NCI-H2227 treated with DMSO at 0.1 percent for 48 hours (cell line): ENCODE data around the gene KANSL1.
"Not testable (repeated sequence)": the region's sequence is repeated elsewhere in the genome, so short reads cannot be mapped to it uniquely, and the experiment has no call there.

ENCODE experiments used
- DNase-seq: peaks from one replicate; lab custom pipeline; 2025; lab: John Stamatoyannopoulos, UW

KANSL1 gene

DNA sequence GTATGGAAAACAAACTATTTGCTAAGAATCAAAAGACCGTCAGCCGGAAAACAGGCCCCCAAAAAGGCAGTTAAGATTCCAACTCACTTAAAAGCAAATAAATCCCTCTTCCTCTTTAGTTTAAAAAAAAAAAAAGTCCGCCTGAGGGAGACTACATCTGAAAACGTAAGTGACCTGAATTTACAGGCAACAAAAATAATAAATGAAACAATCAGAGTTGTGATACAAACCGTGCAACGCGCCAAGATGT, 1.1 kb downstream of the KANSL1 start:
- DNase-seq = no peak

DNA sequence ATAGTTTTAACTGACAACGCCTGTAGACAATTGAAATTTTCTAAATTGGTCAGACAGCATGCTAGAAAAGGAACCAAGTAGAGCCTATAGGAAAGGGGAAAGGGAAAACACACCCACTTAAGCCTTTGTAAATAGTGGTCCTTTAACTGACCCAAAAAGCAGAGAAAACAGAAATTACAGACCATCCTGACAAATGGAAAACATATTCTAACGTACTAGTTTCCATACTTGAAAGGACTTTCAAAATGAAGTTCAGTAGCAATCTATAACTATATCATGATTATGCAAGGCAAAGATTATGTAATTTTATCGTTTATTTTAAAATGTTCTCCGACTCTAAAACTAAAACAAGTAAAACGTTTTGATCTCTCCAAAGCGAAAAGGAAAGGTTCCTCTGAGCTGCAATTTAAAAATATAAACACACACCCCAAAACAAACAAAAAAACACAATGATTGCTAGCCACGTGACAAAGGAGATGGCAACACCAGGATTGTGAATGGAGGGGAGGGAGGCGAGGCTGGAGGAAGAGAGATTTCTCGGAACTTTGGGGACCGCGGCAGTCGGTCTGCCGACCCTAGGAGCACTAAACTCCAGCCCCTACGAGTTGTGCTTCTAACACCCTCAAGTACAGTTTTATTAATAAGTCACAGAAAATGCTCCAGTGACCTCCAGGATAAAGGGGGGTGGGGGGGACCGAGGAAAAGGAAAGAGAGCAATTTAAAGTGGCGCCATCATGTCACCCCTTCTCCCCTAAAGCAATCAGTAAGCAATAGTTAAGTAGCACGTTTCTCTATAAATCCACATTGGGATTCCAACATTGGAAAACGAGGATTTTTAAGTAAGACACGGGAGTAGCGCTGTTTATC, 1.7 kb downstream of the KANSL1 start:
- DNase-seq = peak; percentile 18

DNA sequence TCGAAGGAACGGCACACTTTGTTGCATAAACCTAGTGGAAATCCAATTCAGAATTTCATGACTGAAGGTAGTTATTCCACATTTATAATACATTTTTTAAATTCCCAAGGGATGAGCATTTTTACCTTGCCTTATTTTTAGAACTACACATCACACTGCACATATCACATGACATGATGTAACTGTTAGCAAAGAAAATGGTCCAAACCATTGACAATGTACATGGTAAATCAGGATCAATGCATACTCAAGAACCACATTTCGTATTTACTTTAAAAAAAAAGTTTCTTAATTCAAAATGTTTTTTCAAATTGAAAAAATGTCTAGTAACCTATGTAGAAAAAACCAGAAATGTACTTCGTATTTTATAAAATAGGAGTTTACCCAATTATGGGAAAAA, 2.5 kb downstream of the KANSL1 start:
- DNase-seq = no peak

DNA sequence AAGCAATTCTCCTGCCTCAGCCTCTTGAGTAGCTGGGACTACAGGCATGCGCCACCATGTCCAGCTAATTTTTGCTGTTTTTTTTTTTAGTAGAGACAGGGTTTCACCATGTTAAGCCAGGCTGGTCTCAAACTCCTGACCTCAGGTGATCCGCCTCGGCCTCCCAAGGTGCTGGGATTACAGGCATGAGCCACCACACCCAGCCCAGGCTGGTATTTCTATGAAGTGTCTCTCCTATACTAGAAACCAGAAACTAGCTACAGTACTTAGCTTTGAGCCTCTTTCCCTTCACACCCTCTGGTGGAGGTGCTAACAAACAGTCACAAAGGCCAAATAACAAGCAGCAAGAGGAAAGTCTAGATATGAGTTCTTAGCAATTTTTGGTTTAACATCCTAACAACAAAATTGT, 6.4 kb downstream of the KANSL1 start:
- not testable (repeated sequence) for DNase-seq

DNA sequence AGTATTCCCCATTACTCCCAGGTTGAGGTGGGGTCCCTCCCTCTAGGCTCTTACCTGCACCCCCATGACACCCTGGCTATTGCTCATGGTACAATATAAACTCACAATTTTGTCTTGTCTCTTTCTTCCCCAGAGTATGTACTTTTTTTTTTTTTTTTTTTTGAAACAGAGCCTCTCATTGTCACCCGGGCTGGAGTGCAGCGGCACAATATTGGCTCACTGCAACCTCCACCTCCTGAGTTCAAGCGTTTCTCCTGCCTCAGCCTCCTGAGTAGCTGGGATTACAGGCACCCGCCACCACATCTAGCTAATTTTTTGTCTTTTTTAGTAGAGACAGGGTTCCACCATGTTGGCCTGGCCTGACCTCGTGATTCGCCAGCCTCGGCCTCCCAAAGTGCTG, 8.5 kb downstream of the KANSL1 start:
- DNase-seq = no peak

DNA sequence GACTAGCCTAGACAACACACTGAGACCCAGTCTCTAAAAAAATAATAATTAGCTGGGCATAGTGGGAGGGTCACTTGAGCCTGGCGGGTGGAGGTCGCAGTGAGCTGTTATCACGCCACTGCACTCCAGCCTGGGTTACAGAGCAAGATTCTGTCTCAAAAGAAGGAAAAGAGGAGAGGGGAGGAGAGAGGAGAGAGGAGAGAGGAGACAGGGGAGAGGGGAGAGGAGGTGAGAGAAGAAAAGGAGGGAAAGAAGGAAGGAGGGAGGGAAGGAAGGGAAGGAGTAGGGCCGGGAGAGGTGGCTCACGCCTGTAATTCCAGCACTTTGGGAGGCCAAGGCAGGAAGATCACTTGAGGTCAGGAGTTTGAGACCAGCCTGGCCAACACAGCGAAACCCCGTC, 9.8 kb downstream of the KANSL1 start:
- not testable (repeated sequence) for DNase-seq

DNA sequence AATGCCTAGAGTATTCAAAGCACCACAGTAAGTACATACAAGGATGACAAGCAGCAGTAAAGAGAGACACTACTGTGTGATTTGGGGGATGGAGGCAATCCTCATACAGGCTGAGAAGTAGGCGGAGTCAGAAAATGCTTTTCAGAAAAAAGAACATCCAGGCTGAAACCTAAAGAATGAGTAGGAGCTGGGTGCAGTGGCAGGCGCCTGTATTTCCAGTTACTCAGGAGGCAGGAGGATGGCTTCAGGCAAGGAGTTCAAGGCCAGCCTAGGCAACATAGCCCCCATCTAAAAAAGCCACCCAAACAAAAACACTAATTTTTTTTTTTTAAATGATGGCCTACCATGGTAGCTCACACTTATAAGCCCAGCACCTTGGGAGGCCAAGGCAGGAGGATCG, 10.3 kb downstream of the KANSL1 start:
- no peak for DNase-seq

DNA sequence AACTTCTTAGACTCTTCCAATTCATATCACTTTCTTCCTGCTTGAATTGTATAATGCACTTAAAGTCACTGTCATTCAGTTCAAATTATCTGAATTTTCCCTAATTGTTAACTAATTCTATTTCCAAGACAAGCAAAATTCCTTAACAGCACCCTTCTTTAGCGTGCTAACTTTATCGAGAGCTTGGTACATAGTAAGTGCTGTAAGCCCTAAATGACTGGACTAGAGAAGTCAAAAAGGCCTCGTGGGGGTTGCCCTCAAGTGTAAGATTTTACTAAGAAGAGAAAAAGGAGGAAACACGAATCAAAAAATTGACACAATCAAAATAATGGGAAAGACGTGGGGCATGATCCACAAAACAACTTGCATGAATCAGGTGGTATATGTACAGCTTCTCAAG, 11.3 kb downstream of the KANSL1 start:
- no peak for DNase-seq

DNA sequence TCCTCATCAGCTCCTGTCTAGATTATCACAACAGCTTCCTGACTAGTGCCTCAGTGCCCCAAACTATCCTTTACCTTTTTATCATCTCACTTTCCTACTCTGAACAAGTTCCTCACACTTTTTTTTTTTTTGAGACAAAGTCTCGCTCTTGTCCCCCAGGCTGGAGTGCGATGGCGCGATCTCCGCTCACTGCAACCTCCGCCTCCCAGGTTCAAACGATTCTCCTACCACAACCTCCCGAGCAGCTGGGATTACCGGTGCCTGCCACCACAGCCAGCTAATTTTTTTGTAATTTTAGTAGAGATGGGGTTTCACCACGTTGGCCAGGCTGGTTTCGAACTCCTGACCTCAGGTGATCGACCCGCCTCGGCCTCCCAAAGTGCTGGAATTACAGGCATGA, 11.9 kb downstream of the KANSL1 start:
- not testable (repeated sequence) for DNase-seq

DNA sequence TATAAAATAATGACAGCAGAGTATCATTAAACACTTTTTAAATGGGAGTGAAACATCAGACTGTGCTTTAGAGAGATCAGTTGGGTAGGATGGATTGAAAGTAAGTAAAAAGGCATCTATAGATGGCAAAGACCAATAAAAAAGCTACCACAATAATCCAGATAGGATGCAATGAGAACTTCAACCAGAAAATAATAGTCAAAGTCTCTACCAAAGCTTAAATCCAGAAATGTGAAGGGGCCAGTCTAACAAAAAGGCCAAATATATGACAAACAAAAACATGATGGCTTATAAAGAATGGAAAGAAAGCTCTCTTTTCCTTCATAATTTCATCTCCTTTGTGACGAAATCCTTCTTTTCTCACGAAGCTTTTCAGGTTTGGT, 12.3 kb downstream of the KANSL1 start:
- DNase-seq = no peak

DNA sequence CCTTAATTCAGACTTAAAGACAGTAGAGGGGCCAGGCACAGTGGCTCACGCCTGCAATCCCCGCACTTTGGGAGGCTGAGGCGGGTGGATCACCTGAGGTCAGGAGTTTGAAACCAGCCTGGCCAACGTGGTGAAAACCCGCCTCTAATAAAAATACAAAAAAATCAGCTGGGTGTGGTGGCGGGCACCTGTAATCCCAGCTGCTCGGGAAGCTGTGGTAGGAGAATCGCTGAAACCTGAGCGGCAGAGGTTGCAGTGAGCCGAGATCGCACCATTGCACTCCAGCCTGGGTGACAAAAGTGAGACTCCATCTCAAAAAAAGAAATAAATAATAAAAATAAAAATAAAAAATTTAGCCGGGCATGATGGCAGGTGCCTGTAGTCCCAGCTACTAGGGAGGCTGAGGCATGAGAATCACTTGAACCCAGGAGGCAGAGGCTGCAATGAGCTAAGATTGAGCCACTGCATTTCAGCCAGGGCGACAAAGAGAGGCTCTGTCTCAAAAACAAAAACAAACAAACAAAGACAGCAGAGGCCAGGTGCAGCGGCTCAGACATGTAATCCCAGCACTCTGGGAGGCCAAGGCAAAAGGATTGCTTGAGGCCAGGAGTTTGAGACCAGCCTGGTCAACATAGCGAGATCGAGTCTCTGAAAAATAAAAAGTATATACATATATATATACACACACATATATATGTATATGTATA, 12.9 kb downstream of the KANSL1 start:
- not testable (repeated sequence) for DNase-seq

DNA sequence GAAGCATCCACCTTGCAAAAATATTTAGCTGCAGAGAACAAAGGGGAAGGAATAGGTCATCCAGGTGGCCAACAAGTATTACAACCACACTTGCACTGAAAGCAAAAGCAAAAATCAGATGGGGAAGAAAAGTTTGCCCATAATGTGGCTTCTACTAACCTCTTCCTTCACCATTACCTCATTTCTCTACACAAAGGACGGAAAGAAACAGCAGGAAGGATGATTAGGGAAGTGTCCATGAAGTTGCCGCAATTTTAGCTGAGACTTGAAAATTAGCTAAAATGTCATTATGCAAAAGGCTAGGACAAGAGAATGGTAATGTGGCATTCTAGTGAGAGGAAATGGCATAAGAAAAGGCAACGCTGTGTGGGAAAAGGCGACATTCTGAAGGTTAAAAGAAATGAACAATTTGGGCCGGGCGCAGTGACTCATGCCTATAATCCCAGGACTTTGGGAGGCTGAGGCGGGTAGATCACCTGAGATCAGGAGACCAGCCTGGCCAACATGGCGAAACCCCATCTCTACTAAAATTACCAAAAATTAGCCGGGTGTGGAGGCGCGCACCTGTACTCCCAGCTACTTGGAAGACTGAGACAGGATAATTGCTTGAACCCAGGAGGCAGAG, 13.7 kb downstream of the KANSL1 start:
- DNase-seq = no peak

DNA sequence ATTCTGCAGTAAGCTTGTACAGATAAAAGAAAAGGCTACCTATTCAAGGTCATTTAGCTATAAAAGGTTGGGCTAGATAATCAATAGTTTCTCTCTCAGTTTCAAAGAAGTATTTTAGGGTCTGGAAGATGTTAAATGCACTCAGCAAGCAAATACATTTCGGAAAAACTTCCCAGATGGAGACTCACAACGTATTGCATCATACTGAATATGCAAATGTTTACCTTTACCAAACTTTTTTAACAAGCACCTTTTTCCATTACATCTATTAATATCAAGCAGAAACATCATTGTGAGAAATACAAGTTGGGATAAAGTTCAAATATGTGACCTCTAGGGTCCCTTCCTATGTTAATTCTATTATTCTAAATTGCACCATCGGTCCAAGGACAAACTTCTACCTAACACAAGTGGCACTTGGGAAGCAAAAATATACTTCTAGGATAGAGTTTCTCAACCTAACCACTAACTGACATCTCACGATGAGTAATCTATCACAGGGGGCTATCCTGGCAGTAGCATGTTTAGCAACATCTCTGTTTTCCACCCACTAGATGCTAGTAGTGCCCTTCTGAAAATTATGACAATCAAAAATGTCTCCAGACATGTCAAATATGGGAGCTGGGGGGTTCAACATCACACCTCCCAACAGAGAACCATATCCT, 14.5 kb downstream of the KANSL1 start:
- DNase-seq = no peak

DNA sequence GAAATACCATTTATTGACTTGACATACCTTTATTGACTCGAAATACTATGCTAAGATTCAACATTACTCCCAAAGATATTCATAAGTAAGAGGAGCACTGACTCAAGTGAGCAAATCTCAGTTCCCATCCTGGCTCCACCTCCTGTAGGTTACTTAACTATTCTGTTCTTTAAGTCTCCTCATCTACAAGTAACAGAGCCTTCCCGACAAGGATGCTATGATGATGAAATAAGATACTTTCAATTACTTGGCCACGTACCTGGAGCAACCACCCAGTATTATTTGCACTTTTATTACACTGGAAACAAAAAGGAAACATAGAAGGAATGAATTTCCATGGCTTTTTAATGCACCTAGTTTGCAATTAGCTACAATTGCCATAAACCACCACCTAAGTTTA, 16.3 kb downstream of the KANSL1 start:
- no peak for DNase-seq

DNA sequence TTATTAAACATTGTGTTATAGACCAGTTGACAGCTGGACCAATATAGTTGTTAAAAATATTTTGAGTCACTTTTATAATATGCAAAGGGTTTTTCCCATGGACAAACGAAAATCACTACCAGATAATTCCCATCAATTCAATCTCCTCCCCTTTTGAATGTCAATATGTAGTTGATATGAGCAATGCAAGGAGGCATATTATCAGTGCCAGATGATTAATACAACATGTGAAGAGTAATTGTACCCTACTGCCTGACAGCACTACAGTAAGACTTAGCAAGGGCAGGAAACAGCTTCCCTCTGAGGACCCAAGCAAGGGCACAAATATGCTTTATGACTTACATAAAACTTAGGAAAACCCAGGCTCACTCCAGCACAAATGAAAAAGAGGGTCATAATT, 17.3 kb downstream of the KANSL1 start:
- DNase-seq = no peak

DNA sequence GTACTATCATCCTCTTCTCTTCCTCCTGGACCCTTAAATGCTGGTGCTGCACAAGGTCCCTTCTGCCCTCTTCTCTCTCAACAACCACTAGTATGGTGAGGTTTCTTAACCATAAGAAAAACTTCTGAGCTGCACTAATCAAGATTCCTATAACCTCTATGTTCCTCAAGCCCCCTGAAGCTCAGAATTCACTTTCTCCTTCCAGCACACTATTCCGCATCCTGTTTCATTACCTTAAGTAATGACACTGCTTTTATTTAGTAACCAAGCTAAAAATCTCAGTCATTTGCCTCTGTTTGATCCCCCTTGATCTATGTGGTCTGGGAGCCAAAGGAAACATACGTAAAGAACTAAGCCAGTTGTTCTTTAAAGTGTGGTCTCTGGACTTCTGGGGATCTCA, 20.1 kb downstream of the KANSL1 start:
- DNase-seq = no peak

DNA sequence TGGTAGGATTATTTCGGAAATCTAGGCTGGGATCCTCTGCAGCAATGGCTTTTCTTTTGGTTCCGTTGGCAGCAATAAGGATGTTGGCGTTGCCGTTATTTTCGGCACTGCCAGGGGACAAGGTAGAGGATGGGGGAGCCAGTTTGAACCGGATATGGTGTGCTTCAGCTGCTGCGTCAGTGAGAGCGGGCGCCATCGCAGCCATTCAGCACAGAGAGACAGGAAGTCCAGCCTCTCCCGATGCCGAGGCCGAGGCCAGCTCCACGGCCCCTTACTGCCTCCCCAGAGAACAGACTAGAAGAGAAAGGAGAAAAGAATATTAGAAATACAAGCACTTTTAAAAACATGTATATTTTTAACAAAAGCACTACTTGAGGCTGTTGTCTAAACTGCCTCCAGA, 21.3 kb downstream of the KANSL1 start:
- DNase-seq = no peak

DNA sequence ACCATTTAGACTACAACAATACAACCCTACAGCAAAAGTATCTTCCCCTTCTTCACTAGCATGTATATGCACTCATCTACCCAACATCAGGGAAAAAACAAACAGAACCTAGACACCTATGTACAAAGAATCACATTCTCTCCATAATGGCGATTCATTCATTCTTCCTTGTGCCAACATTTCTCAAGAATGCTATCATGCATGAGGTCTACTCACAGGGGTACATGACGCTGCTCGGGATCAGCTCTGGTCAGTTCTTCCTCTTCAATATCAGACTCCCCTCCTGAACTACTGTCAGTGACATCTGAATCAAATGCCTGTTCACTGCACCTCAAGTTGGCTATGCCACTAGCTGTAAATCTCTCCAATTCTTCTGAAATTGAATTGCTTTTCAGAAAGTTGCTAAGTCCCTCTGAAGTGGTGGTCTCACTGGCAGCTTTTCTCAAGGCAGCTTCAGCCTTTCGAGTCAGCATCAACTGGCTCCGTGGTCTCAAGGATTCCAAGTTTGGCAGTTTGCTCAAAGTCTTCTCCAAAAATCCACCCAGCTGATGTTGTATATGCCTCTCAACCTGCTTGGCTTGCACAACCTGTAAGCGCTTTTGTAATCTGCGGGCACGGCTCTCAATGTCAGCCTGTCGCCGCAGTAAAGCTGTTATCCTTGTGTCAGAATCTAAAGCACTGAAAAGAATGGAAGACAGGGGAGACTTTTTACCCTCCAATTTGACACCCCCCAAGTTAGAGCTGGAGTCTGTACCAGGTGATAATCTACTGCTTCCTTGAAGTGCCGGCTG, 22.4 kb downstream of the KANSL1 start:
- DNase-seq = no peak

DNA sequence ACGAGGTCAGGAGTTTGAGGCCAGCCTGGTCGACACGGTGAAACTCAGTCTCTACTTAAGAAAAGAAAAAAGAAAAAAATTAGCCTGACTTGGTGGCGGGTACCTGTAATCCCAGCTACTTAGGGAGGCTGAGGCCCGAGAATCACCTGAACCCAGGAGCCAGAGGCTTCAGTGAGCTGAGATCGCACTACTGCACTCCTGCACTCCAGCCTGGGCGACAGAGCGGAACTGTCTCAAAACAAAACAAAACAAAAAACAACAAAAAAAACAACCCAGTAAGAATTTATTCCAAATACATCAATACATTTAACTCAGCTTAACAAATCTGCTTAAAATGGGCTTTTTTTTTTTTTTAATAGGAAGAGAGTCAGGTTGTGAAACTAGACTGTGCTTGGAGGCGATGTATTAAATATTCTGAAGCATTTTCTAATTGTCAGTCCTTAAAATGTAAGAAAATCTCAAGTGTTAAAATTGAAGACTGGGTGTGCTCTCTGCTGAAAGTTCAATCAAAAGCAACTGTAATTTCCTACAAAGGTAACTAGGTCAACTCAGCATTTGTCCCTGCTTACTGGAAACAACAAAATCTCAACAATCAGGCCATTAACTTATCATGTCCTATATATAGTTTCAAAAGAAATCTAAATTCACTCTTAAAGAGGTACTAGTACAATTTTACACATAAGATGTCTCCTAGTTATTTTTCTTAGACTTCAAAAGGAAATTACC, 23.2 kb downstream of the KANSL1 start:
- DNase-seq = no peak

DNA sequence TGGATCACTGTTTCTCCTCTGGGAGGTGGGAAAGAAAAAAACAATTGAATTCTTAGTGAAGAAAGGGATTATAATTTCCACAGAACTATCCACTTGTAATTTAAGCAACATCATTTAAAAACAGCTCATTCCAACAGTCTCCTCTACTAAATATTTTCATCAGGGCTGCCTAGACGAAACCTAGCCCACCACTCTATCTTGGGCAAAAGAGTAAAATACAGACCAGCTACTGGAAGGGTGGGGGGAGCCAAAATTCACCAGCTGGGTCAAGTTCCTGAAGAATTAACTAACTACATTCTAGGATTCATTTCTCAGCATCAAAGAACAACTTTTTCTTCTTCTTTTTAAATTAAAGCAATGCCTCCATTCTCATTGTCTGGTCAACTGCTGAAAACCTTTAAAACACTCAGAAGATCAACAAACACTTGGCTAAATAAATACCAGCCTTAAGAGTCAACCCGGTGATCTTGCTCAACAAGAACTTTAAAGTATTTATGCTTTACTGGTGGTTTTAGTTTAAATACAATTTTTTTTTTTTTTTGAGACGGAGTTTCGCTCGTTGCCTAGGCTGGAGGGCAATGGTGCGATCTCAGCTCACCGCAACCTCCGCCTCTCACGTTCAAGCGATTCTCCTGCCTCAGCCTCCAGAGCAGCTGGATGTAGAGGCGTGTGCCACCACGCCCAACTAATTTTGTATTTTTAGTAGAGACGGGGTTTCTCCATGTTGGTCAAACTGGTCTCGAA, 25.2 kb downstream of the KANSL1 start:
- no peak for DNase-seq

DNA sequence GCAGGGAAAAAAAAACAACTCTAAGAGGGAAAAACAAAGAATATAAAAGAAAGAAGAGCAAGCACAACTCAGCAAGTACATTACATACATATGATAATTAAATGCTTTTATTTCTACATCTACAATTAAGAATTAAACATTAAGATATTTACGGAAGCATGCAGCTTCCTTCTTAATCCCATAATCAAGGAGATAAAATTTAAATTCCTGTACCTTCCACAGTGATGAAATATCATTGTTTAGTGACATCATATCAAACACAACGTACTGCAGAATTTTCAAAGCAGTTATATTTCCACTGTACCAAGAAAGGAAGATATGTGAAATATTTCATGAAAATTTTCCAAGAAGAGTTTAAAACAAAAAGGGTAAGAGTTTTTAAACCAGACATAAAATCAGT, 26.0 kb downstream of the KANSL1 start:
- DNase-seq = no peak
